HCT116 (cell line): ENCODE measurements around the gene SLC7A7. TPM values are rescaled to one million over a fixed set of nuclear protein-coding genes. Genes with fewer than 3 reads are reported as not detected.
"Not testable (repeated sequence)": the region's sequence is repeated elsewhere in the genome, so short reads cannot be mapped to it uniquely, and the experiment has no call there.

Experiments
- ATAC-seq: fragments of 200-7000 bp; cut with Tn5 transposase; 2 replicates; pipeline ENCODE4 v1.9.1; 2020; ENCODE audit warnings: mild to moderate bottlenecking, moderate library complexity
- BruUV-seq: library from RNA; stranded (reverse); fragments of 400-500 nt; replicated peaks from 2 replicates; lab custom pipeline; 2021; lab: Mats Ljungman, UMichigan
- CTCF ChIA-PET: fragments of 300-600 bp; sonication (Branson Sonifier 250); formaldehyde crosslinking; loops from one replicate; lab custom pipeline; 2021; ENCODE audit warnings: antibody characterized with exemption; lab: Charles Lee
- POLR2A ChIA-PET: fragments of 300-600, 350-600 bp; sonication (Branson Sonifier 250); formaldehyde crosslinking; loops from one replicate; lab custom pipeline; 2021; ENCODE audit warnings: antibody characterized with exemption; lab: Charles Lee
- RAD21 ChIA-PET, 2 experiments: fragments of 300-600 bp; sonication (Branson Sonifier 250); formaldehyde crosslinking; loops; one replicate each; lab custom pipeline; 2023; ENCODE audit warnings: low total read pairs in 2 of 2; ENCODE audit not compliant: uncharacterized antibody in 2 of 2, unreplicated experiment in 2 of 2, low non-redundant PET in 1 of 2; lab: Charles Lee
- DNase-seq: peaks from one replicate; pipeline ENCODE4 v3.0.0-alpha.2; 2010; ENCODE audit warnings: low read depth, low spot score
- H2AFZ ChIP-seq: fragments of 200-600 bp; shearing (Covaris generic), sonication (generic); 2 replicates; pipeline ENCODE4 v1.6.1; 2017; ENCODE audit warnings: low read depth, mixed run types, mixed read lengths, antibody characterized with exemption, low read length; ENCODE audit not compliant: poor library complexity, severe bottlenecking
- H3K27ac ChIP-seq: 2 replicates; pipeline ENCODE4 v1.5.1; 2012; ENCODE audit warnings: low read depth, low read length
- H3K27me3 ChIP-seq: fragments of 200-600 bp; sonication (generic); 2 replicates; pipeline ENCODE4 v1.6.1; 2016; ENCODE audit warnings: mixed run types, low read length, mixed read lengths; ENCODE audit not compliant: insufficient read depth
- H3K36me3 ChIP-seq, 2 experiments: fragments of 200-500 bp in 1 of 2; fragments of 200-600 bp in 1 of 2; sonication (Bioruptor generic) in 1 of 2; sonication (generic) in 1 of 2; 2 replicates each; pipeline versions ENCODE4 v1.5.1 to v1.6.1; 2014 to 2016; ENCODE audit warnings: low read length in 2 of 2, inconsistent platforms in 1 of 2, mixed read lengths in 1 of 2, mixed run types in 1 of 2; ENCODE audit not compliant: insufficient read depth in 2 of 2, control insufficient read depth in 1 of 2
- H3K4me1 ChIP-seq, 2 experiments: fragments of 200-600 bp in 1 of 2; sonication (generic) in 1 of 2; 2 replicates each; pipeline versions ENCODE4 v1.5.1 to v1.6.1; 2012 to 2017; ENCODE audit warnings: low read length in 2 of 2, inconsistent platforms in 1 of 2, mild to moderate bottlenecking in 1 of 2, mixed read lengths in 1 of 2, mixed run types in 1 of 2, moderate library complexity in 1 of 2; ENCODE audit not compliant: insufficient read depth in 2 of 2, control insufficient read depth in 1 of 2
- H3K4me2 ChIP-seq: fragments of 200-600 bp; sonication (generic); 2 replicates; pipeline ENCODE4 v1.6.1; 2017; ENCODE audit warnings: mixed run types, low read length, mixed read lengths
- H3K4me3 ChIP-seq, 2 experiments: fragments of 200-600 bp in 1 of 2; sonication (generic) in 1 of 2; replicated peaks in 1 of 2; 2 replicates each; pipeline ENCODE4 v1.5.1; 2011 to 2016; ENCODE audit warnings: low read length in 2 of 2, control low read depth in 1 of 2, low read depth in 1 of 2, mild to moderate bottlenecking in 1 of 2, mixed read lengths in 1 of 2, mixed run types in 1 of 2
- H3K79me2 ChIP-seq: fragments of 200-600 bp; sonication (generic); 2 replicates; pipeline ENCODE4 v1.6.1; 2017; ENCODE audit warnings: mild to moderate bottlenecking, mixed run types, low read length, moderate library complexity, mixed read lengths; ENCODE audit not compliant: insufficient read depth
- H3K9ac ChIP-seq: fragments of 200-600 bp; sonication (generic); 2 replicates; pipeline ENCODE4 v1.6.1; 2016; ENCODE audit warnings: low read length, mixed read lengths
- H3K9me2 ChIP-seq: fragments of 200-600 bp; sonication (generic), shearing (Covaris generic); 2 replicates; pipeline ENCODE4 v1.6.1; 2017; ENCODE audit warnings: mixed run types, mild to moderate bottlenecking, moderate library complexity; ENCODE audit not compliant: insufficient read depth
- H3K9me3 ChIP-seq, 2 experiments: fragments of 200-500 bp in 1 of 2; fragments of 200-600 bp in 1 of 2; sonication (Bioruptor generic) in 1 of 2; sonication (generic) in 1 of 2; 2 replicates each; pipeline ENCODE4 v1.6.1; 2014 to 2017; ENCODE audit warnings: low read length in 2 of 2, mixed read lengths in 2 of 2, inconsistent platforms in 1 of 2, low read depth in 1 of 2, mild to moderate bottlenecking in 1 of 2, mixed run types in 1 of 2, moderate library complexity in 1 of 2; ENCODE audit not compliant: control insufficient read depth in 1 of 2, insufficient read depth in 1 of 2
- H4K20me1 ChIP-seq: fragments of 200-600 bp; sonication (generic), shearing (Covaris generic); 2 replicates; pipeline ENCODE4 v1.6.1; 2017; ENCODE audit warnings: mixed run types, mild to moderate bottlenecking, moderate library complexity; ENCODE audit not compliant: insufficient read depth
- ATF3 ChIP-seq: IDR thresholded peaks from 2 replicates; pipeline ENCODE4 v1.6.1; 2012
- CBX3 ChIP-seq: IDR thresholded peaks from 2 replicates; pipeline ENCODE4 v1.6.1; 2012; ENCODE audit warnings: low read depth
- CEBPB ChIP-seq: IDR thresholded peaks from 2 replicates; pipeline ENCODE4 v1.6.1; 2012; ENCODE audit warnings: low read depth
- CTCF ChIP-seq, 3 experiments: fragments of 200-600 bp in 1 of 3; sonication (generic) in 1 of 3; IDR thresholded peaks in 2 of 3; conservative IDR thresholded peaks in 1 of 3; 2 replicates each; pipeline ENCODE4 v1.5.1; 2012 to 2017; ENCODE audit warnings: low read depth in 2 of 3, low read length in 2 of 3, antibody characterized with exemption in 1 of 3, borderline replicate concordance in 1 of 3, control low read depth in 1 of 3, mild to moderate bottlenecking in 1 of 3, mixed read lengths in 1 of 3, mixed run types in 1 of 3, moderate library complexity in 1 of 3; ENCODE audit not compliant: insufficient read depth in 1 of 3
- EGR1 ChIP-seq: IDR thresholded peaks from 2 replicates; pipeline ENCODE4 v1.6.1; 2012; ENCODE audit warnings: low read depth
- ELF1 ChIP-seq: IDR thresholded peaks from 2 replicates; pipeline ENCODE4 v1.6.1; 2012; ENCODE audit warnings: low read depth, borderline replicate concordance
- EZH2phosphoT487 ChIP-seq: fragments of 200-600 bp; IDR thresholded peaks from 2 replicates; pipeline ENCODE4 v1.6.1; 2018; ENCODE audit warnings: antibody characterized with exemption, borderline replicate concordance
- FOSL1 ChIP-seq: IDR thresholded peaks from 2 replicates; pipeline ENCODE4 v1.6.1; 2012; ENCODE audit warnings: low read depth
- RAD21 ChIP-seq: IDR thresholded peaks from 2 replicates; pipeline ENCODE4 v1.6.1; 2012; ENCODE audit warnings: low read depth, mild to moderate bottlenecking
- SIN3A ChIP-seq: IDR thresholded peaks from 2 replicates; pipeline ENCODE4 v1.6.1; 2012; ENCODE audit warnings: low read depth
- SP1 ChIP-seq: IDR thresholded peaks from 2 replicates; pipeline ENCODE4 v1.6.1; 2012; ENCODE audit warnings: low read depth
- SRF ChIP-seq: IDR thresholded peaks from 2 replicates; pipeline ENCODE4 v1.6.1; 2012; ENCODE audit warnings: low read depth
- TCF7L2 ChIP-seq: IDR thresholded peaks from 2 replicates; pipeline ENCODE4 v1.7.0; 2011; ENCODE audit warnings: borderline replicate concordance, inconsistent platforms; ENCODE audit not compliant: insufficient read depth, insufficient read length; ENCODE audit errors: extremely low read depth
- YY1 ChIP-seq: IDR thresholded peaks from 2 replicates; pipeline ENCODE4 v1.6.1; 2011; ENCODE audit warnings: low read length, low read depth, moderate library complexity, mild to moderate bottlenecking; ENCODE audit not compliant: insufficient replicate concordance; ENCODE audit errors: extremely low read depth
- ZBTB33 ChIP-seq: IDR thresholded peaks from 2 replicates; pipeline ENCODE4 v1.6.1; 2011; ENCODE audit warnings: mild to moderate bottlenecking, low read length, moderate library complexity; ENCODE audit not compliant: insufficient replicate concordance; ENCODE audit errors: extremely low read depth
- ZFX ChIP-seq: fragments of 450-650 bp; IDR thresholded peaks from 2 replicates; pipeline ENCODE4 v1.6.1; 2017
- ZNF274 ChIP-seq: fragments of 200-500 bp; sonication (Bioruptor generic); IDR thresholded peaks from 2 replicates; pipeline ENCODE4 v1.6.1; 2014; ENCODE audit warnings: mild to moderate bottlenecking, low read depth, low read length, inconsistent platforms
- intact Hi-C: fragments of 100-400 bp; cut with micrococcal nuclease; formaldehyde crosslinking; loops from 2 replicates; pipeline ENCODE4 v1.10.0; 2022
- total RNA-seq: library from RNA; stranded (reverse); gene quantifications from one replicate; pipeline ENCODE4 v1.2.1, GENCODE V29; 2021; ENCODE audit not compliant: unreplicated experiment

The SLC7A7 gene
- total RNA-seq, 1 experiment from 2014 or later: 0.27 TPM

GRCh38 chr14:22761734-22762133 is 53.5 kb downstream of the SLC7A7 start:
- no peak overlapping the region for H2AFZ ChIP-seq
- H3K4me1 ChIP-seq: peaks cover 0 to 10% of the 10 kb centered on the region in 2 experiments; a peak in 1 of 4 replicates
- H3K27ac ChIP-seq: no peak overlapping the region
- RAD21 ChIA-PET: no interaction called here
- H3K36me3 ChIP-seq: peaks cover 0 to 3% of the 10 kb centered on the region in 2 experiments; a peak in 1 of 4 replicates
- peaks cover 2% of the 10 kb centered on the region for H3K79me2 ChIP-seq
- no peak overlapping the region for H3K9ac ChIP-seq
- TF ChIP-seq FOSL1 (no peak), ATF3 (no peak), SIN3A (no peak), RAD21 (no peak), CEBPB (no peak), SRF (no peak), ZBTB33 (no peak), ZNF274 (no peak), ZFX (no peak), TCF7L2 (no peak), ELF1 (no peak), EZH2phosphoT487 (no peak), SP1 (no peak), CTCF (IDR thresholded peaks at IDR 0.05 in 2 of 3, conservative IDR thresholded peaks at IDR 0.05 in 1 of 3; ENCODE audit: borderline replicate concordance in 1 of 3, insufficient read depth in 1 of 3, low read depth in 2 of 3, low read length in 2 of 3) (no peak), EGR1 (no peak), CBX3 (no peak), YY1 (no peak)
- no peaks in the 10 kb centered on the region for H3K9me2 ChIP-seq
- ATAC-seq (no peak), DNase-seq (no peak)
- POLR2A ChIA-PET: no interaction called here
- no TSS peak for BruUV-seq
- intact Hi-C loops: no loop called here
- H3K4me3 ChIP-seq: no peak overlapping the region
- no peak overlapping the region for H3K4me2 ChIP-seq
- peaks cover 0 to 4% of the 10 kb centered on the region in 2 experiments; a peak in 1 of 4 replicates for H3K9me3 ChIP-seq
- H4K20me1 ChIP-seq: no peaks in the 10 kb centered on the region
- CTCF ChIA-PET: no interaction called here
- no peaks in the 10 kb centered on the region for H3K27me3 ChIP-seq

- H3K9me3 ChIP-seq, H3K27me3 ChIP-seq, intact Hi-C loops, H3K4me1 ChIP-seq, H3K36me3 ChIP-seq, ATAC-seq, RAD21 ChIA-PET, H3K79me2 ChIP-seq, H4K20me1 ChIP-seq, H3K9me2 ChIP-seq, CTCF ChIA-PET, H3K4me2 ChIP-seq, BruUV-seq, H3K4me3 ChIP-seq, POLR2A ChIA-PET, H2AFZ ChIP-seq, H3K9ac ChIP-seq, H3K27ac ChIP-seq, DNase-seq: not testable (repeated sequence)
Measured at GRCh38 chr14:22757972-22758650, 57.1 kb downstream of the SLC7A7 start.
